Nephron (organoid): ENCODE measurements around the gene CDC42EP4.

ENCODE experiments used
- H3K27ac Mint-ChIP-seq, 3 experiments: 2 replicates each; pipeline ENCODE4 v1.8.0; 2020; ENCODE audit warnings: mixed read lengths in 3 of 3, mild to moderate bottlenecking in 2 of 3, moderate library complexity in 1 of 3
- H3K27me3 Mint-ChIP-seq: 2 replicates; pipeline ENCODE4 v1.8.0; 2021; ENCODE audit warnings: low read depth, mild to moderate bottlenecking, moderate library complexity, mixed read lengths
- H3K36me3 Mint-ChIP-seq: 2 replicates; pipeline ENCODE4 v1.8.0; 2020; ENCODE audit warnings: low read depth, mixed read lengths
- H3K4me1 Mint-ChIP-seq: 2 replicates; pipeline ENCODE4 v1.8.0; 2020; ENCODE audit warnings: mixed read lengths
- H3K4me3 Mint-ChIP-seq, 3 experiments: 2 replicates each; pipeline ENCODE4 v1.8.0; 2020; ENCODE audit warnings: mild to moderate bottlenecking in 3 of 3, mixed read lengths in 3 of 3, moderate library complexity in 2 of 3
- H3K9me3 Mint-ChIP-seq: 2 replicates; pipeline ENCODE4 v1.8.0; 2020; ENCODE audit warnings: mixed read lengths
- TF ChIP-seq, protein P1 (sequence below), 3 experiments: fragments of 200-600 bp; sonication (generic); IDR thresholded peaks; one replicate each; pipeline ENCODE4 v1.5.0; 2021; ENCODE audit warnings: antibody characterized with exemption in 3 of 3; ENCODE audit not compliant: unreplicated experiment in 3 of 3

CDC42EP4 gene, protein sequence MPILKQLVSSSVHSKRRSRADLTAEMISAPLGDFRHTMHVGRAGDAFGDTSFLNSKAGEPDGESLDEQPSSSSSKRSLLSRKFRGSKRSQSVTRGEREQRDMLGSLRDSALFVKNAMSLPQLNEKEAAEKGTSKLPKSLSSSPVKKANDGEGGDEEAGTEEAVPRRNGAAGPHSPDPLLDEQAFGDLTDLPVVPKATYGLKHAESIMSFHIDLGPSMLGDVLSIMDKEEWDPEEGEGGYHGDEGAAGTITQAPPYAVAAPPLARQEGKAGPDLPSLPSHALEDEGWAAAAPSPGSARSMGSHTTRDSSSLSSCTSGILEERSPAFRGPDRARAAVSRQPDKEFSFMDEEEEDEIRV

DNA sequence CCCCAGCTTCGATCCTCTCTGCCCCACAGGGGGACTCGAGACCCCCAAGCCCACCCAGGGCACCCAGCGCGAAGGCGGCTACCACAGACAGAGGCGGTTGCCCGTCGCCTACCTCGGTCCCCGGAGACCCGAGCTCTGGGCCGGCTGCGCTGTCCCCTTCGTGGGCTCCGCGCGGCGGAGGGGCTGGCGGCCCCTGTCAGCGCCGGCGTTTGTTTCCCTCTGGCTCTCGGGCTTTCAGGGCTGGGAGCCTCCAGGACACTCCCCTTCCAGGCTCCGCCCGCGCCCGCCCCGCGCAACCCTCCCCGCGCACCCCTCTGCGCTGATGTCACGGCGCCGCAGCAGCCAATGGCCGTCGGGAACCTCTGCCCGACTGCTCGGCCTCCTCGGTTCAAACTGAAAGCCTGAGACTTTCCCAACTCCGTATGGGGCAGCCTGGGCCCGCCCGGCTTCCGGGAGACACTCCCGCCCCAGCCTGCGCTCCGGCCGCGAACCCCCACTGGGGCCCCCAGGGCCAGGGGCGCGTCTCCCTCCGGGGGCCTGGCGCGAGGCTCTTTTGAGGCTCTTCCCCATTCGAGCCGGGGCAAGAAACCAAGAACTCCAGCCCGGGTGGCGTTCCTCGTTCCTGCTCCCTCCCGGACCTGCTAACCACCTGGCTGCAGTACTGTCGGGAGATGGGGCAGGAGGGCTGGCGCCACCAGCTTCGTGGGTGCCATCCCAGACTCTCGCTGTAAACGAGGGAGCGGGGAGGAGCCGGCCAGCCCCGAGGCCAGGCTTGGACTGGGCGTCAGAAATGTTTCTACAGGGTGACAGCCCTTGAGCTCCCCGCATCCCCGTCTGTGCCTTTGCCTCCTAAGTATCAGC lies at the start of gene CDC42EP4:
Gene CDC42EP4 (minus strand): TSS at position 221 of the 861 bp plus-strand sequence. CDS start 25,501 bp downstream, outside the sequence.
- Mint-ChIP-seq H3K27me3 (peaks cover 9% of the 10 kb centered on the region), H3K4me1 (peaks cover 35% of the 10 kb centered on the region), H3K36me3 (peaks cover 6% of the 10 kb centered on the region), H3K9me3 (no peaks in the 10 kb centered on the region), H3K4me3 (peak within 1 kb of the TSS; percentile 95 to 99 (median 98)), H3K27ac (peak within 1 kb of the TSS; percentile 97 to 100 (median 99))
- TF ChIP-seq, protein P1, sequence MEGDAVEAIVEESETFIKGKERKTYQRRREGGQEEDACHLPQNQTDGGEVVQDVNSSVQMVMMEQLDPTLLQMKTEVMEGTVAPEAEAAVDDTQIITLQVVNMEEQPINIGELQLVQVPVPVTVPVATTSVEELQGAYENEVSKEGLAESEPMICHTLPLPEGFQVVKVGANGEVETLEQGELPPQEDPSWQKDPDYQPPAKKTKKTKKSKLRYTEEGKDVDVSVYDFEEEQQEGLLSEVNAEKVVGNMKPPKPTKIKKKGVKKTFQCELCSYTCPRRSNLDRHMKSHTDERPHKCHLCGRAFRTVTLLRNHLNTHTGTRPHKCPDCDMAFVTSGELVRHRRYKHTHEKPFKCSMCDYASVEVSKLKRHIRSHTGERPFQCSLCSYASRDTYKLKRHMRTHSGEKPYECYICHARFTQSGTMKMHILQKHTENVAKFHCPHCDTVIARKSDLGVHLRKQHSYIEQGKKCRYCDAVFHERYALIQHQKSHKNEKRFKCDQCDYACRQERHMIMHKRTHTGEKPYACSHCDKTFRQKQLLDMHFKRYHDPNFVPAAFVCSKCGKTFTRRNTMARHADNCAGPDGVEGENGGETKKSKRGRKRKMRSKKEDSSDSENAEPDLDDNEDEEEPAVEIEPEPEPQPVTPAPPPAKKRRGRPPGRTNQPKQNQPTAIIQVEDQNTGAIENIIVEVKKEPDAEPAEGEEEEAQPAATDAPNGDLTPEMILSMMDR (IDR thresholded peaks at IDR 0.05; ENCODE audit: unreplicated experiment in 3 of 3): no peak

DNA sequence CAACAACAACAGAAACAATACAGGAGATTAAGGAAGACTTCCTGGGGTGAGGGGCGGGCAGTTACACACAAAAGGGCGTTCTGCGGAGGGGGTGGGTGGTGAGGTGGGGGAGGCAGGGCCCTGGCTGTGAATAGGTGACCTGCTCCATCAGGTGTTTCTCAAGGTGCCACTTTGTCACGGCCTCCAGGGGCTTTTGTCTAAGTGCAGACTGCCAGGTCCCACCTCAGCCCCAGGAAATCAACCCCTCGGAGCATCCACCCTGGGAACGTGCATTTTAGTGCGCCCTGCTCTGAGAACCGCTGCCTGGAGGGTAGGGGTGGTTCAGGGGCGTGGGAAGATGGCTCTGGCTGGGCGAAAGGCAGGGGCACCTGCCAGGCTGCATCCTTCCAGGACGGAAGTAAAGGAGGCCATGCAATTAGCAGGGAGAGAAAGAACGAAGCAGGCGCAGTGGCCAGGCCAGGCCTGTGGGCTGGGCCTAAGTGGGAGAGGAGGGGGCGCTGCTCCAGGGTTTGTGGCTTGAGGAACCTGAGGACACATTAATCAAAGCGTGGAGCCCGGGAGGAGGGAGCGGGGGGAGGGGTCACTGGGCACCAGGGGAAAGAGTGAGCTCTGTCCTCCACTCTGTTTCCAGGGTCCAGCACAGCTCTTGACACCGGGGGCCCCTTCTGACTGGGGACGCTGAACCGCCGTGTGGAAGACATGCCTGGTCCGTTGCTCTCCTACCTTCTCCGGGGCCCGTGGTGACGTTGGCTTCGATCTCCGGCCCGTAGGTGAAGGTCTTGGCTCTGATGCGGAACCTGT lies 49.4 kb upstream of the CDC42EP4 start:
- TF ChIP-seq, protein P1 (IDR thresholded peaks at IDR 0.05; ENCODE audit: unreplicated experiment in 3 of 3): no peak
- Mint-ChIP-seq H3K27me3 (no peaks in the 10 kb centered on the region), H3K4me3 (peak overlapping the region in 1 of 3 experiments; percentile 26), H3K4me1 (peaks cover 38% of the 10 kb centered on the region), H3K36me3 (peaks cover 4% of the 10 kb centered on the region), H3K9me3 (no peaks in the 10 kb centered on the region), H3K27ac (peak overlapping the region in 2 of 3 experiments; percentile 60 to 68)

DNA sequence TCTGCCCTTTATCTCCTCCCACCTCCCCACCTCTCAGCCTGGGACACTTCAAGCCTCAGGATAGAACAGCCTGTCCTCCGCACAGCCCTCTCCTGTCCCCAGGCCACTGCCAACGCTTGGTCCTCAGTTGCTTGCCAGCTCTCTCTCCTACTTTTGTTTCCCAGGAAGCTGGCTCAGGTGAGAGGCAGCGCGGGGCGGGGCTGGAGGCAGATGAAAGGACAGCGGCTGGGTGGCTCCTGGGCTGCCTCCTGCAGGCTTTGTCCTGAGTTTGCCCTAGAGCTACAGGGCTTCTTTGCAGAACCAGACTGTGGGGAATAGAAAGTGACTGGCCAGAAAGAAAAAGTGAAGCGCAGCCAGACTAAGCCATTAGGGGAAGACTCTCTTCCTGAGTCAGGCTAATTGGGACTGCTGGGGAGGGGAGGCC lies 48.2 kb upstream of the CDC42EP4 start:
- peak overlapping the region; percentile 48 to 68 (median 60) for H3K27ac Mint-ChIP-seq
- TF ChIP-seq, protein P1 (IDR thresholded peaks at IDR 0.05; ENCODE audit: unreplicated experiment in 3 of 3): no peak
- H3K9me3 Mint-ChIP-seq: no peaks in the 10 kb centered on the region
- H3K36me3 Mint-ChIP-seq: peaks cover 3% of the 10 kb centered on the region
- peaks cover 26% of the 10 kb centered on the region for H3K4me1 Mint-ChIP-seq
- H3K4me3 Mint-ChIP-seq: no peak overlapping the region
- no peaks in the 10 kb centered on the region for H3K27me3 Mint-ChIP-seq

DNA sequence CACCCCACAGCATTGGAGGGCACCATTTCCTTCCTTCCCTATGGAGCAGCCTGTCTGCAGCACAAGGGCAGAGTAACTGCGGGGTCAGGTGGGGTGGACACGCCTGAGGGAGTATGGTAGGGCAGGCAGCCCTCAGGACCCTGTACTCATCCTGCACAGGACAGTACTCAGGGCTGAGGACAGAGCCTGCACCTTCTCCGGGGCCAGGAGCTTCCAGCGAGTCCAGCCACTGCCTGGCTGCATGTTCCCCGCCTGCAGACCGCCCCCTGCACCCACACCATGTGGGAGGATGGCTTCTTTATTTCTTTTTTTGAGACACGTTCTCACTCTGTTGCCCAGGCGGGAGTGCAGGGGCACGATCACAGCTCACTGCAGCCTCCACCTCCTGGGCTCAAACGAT lies 47.6 kb upstream of the CDC42EP4 start:
- Mint-ChIP-seq H3K9me3 (no peaks in the 10 kb centered on the region), H3K27ac (no peak overlapping the region), H3K27me3 (no peaks in the 10 kb centered on the region), H3K4me1 (peaks cover 23% of the 10 kb centered on the region), H3K36me3 (no peaks in the 10 kb centered on the region), H3K4me3 (no peak overlapping the region)
- TF ChIP-seq, protein P1 (IDR thresholded peaks at IDR 0.05; ENCODE audit: unreplicated experiment in 3 of 3): no peak

DNA sequence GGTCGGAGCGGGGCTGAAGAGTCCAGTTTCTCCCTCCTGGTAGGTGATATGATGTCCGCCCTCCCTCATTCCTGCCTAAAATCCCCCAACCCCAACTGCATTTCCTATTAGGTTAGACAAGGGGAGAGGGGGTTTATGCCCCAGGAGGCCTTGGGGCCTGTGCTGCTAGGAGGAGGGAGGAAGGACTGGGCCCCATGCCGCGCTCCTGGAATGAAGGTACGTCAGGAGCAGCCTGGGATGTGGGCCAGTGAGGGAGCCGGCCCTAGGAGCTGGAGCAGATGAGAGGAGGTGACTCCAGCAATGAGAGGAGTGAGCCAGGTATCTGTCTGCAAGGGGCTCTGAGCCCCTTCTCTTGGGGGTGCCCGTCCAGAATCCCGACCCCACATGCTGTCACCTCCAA lies 46.9 kb upstream of the CDC42EP4 start:
- Mint-ChIP-seq H3K27ac (no peak overlapping the region), H3K9me3 (no peaks in the 10 kb centered on the region), H3K36me3 (no peaks in the 10 kb centered on the region), H3K27me3 (no peaks in the 10 kb centered on the region), H3K4me1 (peaks cover 23% of the 10 kb centered on the region), H3K4me3 (no peak overlapping the region)
- TF ChIP-seq, protein P1 (IDR thresholded peaks at IDR 0.05; ENCODE audit: unreplicated experiment in 3 of 3): no peak
